ENCODE measurements around the gene ZBTB40. TPM values are rescaled to one million over a fixed set of nuclear protein-coding genes. Genes with fewer than 3 reads are reported as not detected.

ZBTB40 gene
- total RNA-seq, 1 experiment from 2014 or later, result 11.5 TPM

- H3K36me3 Mint-ChIP-seq, result no peaks in the 10 kb centered on the region
- H3K4me3 Mint-ChIP-seq, result no peak overlapping the region
- H3K27me3 Mint-ChIP-seq (ENCODE audit: low read depth), result no peaks in the 10 kb centered on the region; the same call in 1 of the 2 replicates
- no peak for ATAC-seq
- ChIA-PET POLR2A (no interaction called here), CTCF (interaction anchor here (2.1 kb wide), 1 partner anchor 12 kb away, joined by 7 read pairs; no protein-coding TSS in a partner anchor)
- H3K9me3 Mint-ChIP-seq, result no peaks in the 10 kb centered on the region
- no peak for TF ChIP-seq GTF2I (CRISPR knock-in tag; conservative IDR thresholded peaks at IDR 0.05)
- no peak for TF ChIP-seq ZNF671 (CRISPR knock-in tag; IDR thresholded peaks at IDR 0.05)
- TF ChIP-seq SOX15 (CRISPR knock-in tag; IDR thresholded peaks at IDR 0.05), result no peak
- TF ChIP-seq IRF2 (CRISPR knock-in tag; IDR thresholded peaks at IDR 0.05; ENCODE audit: borderline replicate concordance, low read depth), result no peak
- no peak for TF ChIP-seq E2F4 (CRISPR knock-in tag; IDR thresholded peaks at IDR 0.05; ENCODE audit: borderline replicate concordance, low read depth)
- no peak for TF ChIP-seq FOXJ3 (CRISPR knock-in tag; IDR thresholded peaks at IDR 0.05; ENCODE audit: borderline replicate concordance)
- no peak for TF ChIP-seq GABPB1 (CRISPR knock-in tag; IDR thresholded peaks at IDR 0.05)
- TF ChIP-seq OVOL2 (CRISPR knock-in tag; IDR thresholded peaks at IDR 0.05; ENCODE audit: borderline replicate concordance), result no peak
- TF ChIP-seq TEAD1 (CRISPR knock-in tag; IDR thresholded peaks at IDR 0.05), result no peak
- TF ChIP-seq HMGXB4 (CRISPR knock-in tag; IDR thresholded peaks at IDR 0.05), result no peak
- TF ChIP-seq NFYB (CRISPR knock-in tag; conservative IDR thresholded peaks at IDR 0.05; ENCODE audit: low read depth), result no peak
- no peak for TF ChIP-seq CREB1 (CRISPR knock-in tag; IDR thresholded peaks at IDR 0.05)
- TF ChIP-seq FOXP4 (CRISPR knock-in tag; IDR thresholded peaks at IDR 0.05), result no peak
- TF ChIP-seq, protein P1, sequence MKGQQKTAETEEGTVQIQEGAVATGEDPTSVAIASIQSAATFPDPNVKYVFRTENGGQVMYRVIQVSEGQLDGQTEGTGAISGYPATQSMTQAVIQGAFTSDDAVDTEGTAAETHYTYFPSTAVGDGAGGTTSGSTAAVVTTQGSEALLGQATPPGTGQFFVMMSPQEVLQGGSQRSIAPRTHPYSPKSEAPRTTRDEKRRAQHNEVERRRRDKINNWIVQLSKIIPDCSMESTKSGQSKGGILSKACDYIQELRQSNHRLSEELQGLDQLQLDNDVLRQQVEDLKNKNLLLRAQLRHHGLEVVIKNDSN (CRISPR knock-in tag; IDR thresholded peaks at IDR 0.05), result no peak
- no peak for TF ChIP-seq HMGA2 (CRISPR knock-in tag; IDR thresholded peaks at IDR 0.05)
- no peak for TF ChIP-seq PRRX2 (CRISPR knock-in tag; IDR thresholded peaks at IDR 0.05)
- no peak for TF ChIP-seq ZNF425 (CRISPR knock-in tag; conservative IDR thresholded peaks at IDR 0.05)
- DNase-seq (ENCODE audit: low spot score), result no peak
- no peak overlapping the region for H3K27ac Mint-ChIP-seq
- H3K4me1 Mint-ChIP-seq, result 0 out of 2 replicates have a peak, but pooled peaks cover 6% of the 10 kb centered on the region
These were observed 47.2 kb upstream of the ZBTB40 start for GRCh38 chr1:22404486-22404885.

GRCh38 chr1:22406722-22407495 is 44.7 kb upstream of the ZBTB40 start:
- Mint-ChIP-seq H3K9me3 (peaks cover 8% of the 10 kb centered on the region), H3K4me3 (no peak overlapping the region), H3K4me1 (0 out of 2 replicates have a peak, but pooled peaks cover 6% of the 10 kb centered on the region), H3K27ac (no peak overlapping the region), H3K27me3 (ENCODE audit: low read depth) (no peaks in the 10 kb centered on the region; the same call in 1 of the 2 replicates), H3K36me3 (no peaks in the 10 kb centered on the region)
- DNase-seq (ENCODE audit: low spot score) (no peak), ATAC-seq (no peak)
- TF ChIP-seq TEAD1 (CRISPR knock-in tag; IDR thresholded peaks at IDR 0.05) (no peak), FOXK1 (CRISPR knock-in tag; IDR thresholded peaks at IDR 0.05) (no peak), JUN (CRISPR knock-in tag; IDR thresholded peaks at IDR 0.05) (no peak)
- TF ChIP-seq, protein P2, sequence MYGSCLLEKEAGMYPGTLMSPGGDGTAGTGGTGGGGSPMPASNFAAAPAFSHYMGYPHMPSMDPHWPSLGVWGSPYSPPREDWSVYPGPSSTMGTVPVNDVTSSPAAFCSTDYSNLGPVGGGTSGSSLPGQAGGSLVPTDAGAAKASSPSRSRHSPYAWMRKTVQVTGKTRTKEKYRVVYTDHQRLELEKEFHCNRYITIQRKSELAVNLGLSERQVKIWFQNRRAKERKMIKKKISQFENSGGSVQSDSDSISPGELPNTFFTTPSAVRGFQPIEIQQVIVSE (CRISPR knock-in tag; IDR thresholded peaks at IDR 0.05; ENCODE audit: borderline replicate concordance), result no peak
- TF ChIP-seq, protein P3, sequence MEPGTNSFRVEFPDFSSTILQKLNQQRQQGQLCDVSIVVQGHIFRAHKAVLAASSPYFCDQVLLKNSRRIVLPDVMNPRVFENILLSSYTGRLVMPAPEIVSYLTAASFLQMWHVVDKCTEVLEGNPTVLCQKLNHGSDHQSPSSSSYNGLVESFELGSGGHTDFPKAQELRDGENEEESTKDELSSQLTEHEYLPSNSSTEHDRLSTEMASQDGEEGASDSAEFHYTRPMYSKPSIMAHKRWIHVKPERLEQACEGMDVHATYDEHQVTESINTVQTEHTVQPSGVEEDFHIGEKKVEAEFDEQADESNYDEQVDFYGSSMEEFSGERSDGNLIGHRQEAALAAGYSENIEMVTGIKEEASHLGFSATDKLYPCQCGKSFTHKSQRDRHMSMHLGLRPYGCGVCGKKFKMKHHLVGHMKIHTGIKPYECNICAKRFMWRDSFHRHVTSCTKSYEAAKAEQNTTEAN (CRISPR knock-in tag; IDR thresholded peaks at IDR 0.05), result no peak
- TF ChIP-seq, protein P4, sequence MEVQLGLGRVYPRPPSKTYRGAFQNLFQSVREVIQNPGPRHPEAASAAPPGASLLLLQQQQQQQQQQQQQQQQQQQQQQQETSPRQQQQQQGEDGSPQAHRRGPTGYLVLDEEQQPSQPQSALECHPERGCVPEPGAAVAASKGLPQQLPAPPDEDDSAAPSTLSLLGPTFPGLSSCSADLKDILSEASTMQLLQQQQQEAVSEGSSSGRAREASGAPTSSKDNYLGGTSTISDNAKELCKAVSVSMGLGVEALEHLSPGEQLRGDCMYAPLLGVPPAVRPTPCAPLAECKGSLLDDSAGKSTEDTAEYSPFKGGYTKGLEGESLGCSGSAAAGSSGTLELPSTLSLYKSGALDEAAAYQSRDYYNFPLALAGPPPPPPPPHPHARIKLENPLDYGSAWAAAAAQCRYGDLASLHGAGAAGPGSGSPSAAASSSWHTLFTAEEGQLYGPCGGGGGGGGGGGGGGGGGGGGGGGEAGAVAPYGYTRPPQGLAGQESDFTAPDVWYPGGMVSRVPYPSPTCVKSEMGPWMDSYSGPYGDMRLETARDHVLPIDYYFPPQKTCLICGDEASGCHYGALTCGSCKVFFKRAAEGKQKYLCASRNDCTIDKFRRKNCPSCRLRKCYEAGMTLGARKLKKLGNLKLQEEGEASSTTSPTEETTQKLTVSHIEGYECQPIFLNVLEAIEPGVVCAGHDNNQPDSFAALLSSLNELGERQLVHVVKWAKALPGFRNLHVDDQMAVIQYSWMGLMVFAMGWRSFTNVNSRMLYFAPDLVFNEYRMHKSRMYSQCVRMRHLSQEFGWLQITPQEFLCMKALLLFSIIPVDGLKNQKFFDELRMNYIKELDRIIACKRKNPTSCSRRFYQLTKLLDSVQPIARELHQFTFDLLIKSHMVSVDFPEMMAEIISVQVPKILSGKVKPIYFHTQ (CRISPR knock-in tag; IDR thresholded peaks at IDR 0.05), result no peak
- ChIA-PET POLR2A (no interaction called here), CTCF (interaction anchor here (1.2 to 1.4 kb wide), 4 partner anchors 8 to 275 kb away, joined by 3 to 4 read pairs (median 3); no protein-coding TSS in a partner anchor)
